Fibroblast of gingiva (primary cell): ENCODE measurements around the gene XAB2.
A peak's percentile ranks its signal among the peaks of the same experiment; 100 is the strongest.

Source experiments
- DNase-seq: peaks from one replicate; pipeline ENCODE4 v3.0.0-alpha.2; 2011; ENCODE audit warnings: low read depth

The XAB2 gene

DNA sequence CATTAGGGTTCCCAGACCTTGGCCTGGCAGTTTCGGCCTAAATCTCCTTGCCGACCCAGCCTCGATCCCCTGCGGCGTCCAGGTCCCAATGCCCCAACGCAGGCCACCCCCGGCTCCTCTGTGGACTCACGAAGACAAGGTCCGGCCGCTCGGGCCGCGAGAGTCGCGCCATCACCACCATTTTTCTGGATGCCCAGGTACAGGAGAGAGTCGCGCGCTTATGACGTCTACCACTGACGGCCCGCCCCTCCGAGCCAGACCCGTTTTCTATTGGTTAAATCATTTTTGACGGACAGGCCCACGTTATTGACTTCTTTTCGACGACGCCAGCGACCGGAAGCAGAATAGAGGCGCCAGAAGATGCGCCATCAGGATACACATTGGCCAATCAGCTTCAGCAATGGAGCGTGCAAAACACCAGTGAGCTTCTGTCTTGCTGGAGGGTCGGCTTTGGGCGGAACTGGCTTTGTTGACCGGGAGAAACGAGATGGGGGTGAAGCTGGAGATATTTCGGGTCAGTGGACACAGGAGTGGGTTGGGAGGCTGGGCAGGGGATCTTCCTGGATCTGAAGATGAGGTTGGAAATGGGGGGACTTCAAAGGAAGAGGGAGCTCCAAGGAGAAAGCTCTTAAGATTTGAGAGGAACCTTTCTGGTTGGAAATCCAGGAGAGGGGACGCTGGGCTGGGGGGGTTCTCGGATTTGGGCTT is at the start of gene XAB2, which contains the start of gene PET100:
Gene XAB2 (minus strand): TSS at position 199 of the 708 bp plus-strand sequence. CDS start 18 bp downstream, at position 181.
Gene PET100 (plus strand): TSS at position 447 of the 708 bp plus-strand sequence. CDS start 41 bp downstream, at position 488.
- DNase-seq = peak; percentile 98

DNA sequence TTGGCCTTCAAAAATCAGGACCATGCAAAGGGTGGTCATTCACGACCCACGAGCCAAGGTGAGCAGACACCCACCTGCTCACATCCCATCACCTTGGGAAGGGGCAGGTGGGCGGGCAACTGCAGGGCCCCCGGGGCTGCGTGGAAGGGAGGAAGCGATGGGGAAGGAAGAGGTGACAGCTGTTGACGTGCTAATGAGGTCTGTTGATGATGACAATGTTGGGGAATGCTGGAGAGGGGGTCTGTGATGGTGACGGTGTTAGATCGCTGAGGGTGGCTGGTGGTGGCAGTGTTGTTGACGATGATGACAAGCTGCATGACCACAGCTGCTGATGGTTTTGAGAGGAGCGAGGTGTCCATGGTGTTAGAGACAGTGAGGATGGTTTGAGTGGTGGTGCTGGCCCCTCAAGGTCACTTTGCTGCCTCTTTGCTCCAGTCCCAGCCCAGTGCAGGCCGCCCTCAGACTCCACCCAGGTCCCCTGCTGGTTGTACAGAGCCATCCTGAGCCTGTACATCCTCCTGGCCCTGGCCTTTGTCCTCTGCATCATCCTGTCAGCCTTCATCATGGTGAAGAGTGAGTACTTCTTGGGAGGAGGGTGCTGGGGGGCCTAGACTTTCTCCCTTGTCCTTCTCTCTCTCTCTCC is 48.4 kb upstream of the XAB2 start:
- no peak for DNase-seq

DNA sequence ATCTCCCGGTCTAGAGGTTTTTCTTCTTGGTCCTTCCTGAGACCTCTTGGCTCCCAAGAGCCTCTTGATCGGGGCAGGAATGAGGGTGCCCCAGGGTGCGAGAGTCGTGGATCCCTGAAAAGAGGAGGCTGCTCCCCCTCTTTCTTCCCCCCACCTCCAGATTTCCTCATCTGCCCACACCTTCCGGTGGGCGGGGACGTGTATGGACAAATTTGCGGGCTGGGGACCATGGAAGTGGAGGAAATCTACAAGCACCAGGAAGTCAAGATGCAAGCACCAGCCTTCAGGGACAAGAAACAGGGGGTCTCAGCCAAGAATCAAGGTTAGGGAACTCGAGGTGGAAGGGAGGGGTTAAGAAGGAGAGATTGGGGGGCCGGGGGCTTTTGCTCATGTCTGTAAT is 47.5 kb upstream of the XAB2 start, which contains the start of gene MCEMP1:
Gene MCEMP1 (plus strand): TSS at position 237 of the 400 bp plus-strand sequence. CDS start 31 bp downstream, at position 268.
- DNase-seq = no peak

DNA sequence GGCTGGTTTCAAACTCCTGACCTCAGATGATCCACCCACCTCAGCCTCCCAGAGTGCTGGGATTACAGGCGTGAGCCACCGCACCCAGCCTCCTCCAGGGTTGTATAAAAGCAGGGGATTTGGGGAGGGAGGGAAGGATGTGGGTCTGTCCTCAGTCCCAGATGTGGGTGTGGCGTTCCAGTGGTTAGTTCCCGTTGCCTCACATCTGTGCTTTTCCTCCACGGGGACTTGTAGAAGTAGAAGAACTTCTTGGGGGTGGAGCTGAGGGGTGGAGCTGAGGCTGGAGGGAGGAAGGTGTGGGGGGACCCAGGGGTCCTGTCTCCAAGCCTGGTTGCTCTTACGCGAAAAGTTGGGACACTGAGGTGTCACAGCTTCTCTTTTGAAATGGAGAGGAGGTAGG is 47.0 kb upstream of the XAB2 start:
- no peak for DNase-seq

DNA sequence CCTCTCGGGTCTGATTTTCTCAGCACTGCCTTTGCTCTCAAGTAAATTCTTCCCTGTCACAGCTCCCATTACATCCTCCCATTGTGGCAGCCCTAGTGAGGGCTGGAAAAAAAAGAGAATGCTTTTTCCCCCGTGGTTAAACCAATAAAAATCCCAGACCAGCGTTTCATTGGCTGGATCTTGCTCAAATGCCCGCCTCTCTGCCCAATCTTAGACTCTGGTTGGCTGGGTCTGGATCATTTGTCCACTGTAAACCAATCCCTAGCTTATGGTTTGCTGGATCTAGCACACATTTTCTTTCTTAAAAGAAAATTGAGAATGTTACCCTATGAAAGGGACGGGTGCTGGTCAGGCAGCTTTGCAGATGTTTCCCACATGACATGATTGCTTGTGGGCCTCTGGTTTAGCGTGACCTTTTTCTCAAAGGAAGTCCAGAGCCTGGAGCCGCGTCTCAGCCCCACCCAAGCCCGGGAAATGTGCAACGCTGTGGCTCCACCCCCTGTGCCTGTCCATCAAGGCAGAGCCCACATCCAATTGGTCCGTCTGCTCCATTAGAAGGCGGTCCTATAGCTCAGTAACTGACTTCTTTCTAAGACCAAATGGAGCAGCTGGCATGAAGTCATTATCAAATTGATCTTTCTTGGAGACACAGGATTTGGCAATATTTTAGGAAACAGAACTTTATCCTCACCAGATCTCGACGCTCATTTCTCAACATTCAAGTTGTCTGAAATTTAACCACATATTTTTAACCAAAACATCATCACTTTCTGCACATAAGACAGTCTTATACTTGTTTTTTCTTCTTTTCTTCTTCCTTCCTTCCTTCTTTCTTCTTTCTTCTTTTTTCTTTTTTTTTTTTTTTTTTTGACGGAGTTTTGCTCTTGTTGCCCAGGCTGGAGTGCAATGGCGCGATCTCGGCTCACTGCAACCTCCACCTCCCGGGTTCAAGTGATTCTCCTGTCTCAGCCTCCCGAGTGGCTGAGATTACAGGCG is 45.0 kb upstream of the XAB2 start:
- peak; percentile 88 for DNase-seq

DNA sequence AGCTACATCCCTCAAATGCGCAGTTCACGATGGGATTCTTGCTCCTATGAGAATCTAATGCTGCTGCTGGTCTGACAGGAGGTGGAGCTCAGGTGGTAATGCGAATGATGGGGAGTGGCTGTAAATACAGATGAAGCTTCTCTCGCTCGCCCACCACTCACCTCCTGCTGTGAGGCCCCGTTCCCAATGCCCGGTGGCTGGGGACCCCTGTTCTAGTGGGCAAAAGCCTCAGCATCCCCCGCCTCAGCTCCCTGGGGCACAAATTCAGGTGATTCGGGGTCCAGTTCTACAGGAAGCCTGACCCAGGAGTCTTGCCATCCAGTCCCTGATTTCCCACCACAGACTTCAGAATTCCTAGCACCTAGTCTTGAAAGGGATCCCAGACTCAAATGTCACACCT is 43.2 kb upstream of the XAB2 start:
- DNase-seq = no peak

DNA sequence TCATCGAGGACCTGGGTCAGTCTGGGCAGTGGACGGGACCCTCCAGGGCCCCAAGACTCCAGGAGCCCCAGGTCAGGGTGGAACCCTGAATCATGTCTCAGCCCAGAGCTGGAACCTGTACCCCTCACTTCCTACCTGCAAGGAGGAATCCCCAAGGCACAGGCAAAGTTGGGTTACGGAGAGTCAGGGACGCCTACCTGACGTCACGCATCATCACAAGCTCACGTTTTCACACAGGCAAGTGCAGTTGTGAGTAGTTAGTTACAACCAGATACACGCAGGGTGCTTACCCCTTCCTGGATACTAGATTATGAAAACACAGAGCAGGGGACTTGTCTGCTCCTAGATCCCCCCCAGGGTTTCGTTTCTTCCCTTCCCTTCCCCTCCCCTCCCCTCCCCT is 41.4 kb upstream of the XAB2 start:
- DNase-seq = no peak

DNA sequence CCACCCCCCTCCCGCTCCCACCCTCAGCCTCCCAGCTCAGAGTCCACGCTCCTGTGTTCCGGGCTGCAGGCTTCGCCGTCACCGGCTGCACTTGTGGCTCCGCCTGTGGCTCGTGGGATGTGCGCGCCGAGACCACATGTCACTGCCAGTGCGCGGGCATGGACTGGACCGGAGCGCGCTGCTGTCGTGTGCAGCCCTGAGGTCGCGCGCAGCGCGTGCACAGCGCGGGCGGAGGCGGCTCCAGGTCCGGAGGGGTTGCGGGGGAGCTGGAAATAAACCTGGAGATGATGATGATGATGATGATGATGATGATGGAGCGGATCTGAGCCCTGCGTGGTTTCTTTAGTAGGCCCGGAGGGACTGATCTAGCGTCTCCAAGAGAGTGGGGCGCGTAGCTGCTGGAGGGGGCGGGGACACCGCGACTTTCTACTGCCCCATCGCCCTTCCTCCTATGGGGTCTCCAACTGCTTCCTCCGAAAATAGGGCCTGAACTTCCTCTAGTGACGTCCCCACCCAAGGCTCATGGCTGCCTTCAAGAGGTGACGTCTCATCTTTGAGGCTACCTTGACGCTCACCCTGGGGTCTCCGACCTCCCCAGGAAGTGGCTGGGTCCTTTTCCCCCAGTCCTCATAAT is 40.9 kb upstream of the XAB2 start:
- no peak for DNase-seq

DNA sequence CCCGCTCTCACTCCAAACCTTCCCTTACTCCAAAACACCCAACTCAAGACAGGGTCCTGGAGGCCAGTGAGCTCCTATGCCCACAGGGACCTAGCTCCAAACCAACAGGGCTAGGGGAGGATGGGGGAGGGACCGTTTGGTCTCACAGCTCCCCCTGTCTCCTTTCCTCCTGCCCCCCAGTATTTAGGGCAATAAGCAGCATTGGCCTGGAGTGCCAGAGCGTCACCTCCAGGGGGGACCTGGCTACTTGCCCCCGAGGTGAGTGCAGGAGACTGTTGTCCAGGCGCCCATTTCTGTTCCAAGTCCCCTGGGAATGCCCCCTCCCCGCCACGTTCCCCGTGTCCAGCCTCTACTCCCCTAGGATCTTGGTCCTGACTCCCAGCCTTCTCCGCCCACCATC is 40.3 kb upstream of the XAB2 start:
- no peak for DNase-seq

DNA sequence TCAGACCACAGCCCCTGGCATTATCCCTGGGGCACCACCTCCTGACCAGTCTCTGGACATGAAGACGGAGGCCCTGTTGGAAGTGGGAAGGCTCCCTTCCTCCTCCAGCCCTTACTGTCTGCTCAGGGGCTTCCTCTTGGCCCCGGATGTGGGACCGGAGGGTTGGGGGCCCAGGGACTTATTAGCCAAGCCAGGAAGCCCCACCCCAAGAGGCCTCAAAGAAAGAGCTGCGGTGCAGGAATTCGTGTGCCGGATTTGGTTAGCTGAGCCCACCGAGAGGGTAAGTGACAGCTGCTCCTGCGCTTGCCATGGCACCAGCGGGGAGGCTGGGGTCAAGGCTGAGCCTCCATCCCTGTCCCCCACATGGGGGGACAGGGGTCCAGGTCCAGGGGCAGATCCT is 39.5 kb upstream of the XAB2 start, which contains the start of gene RETN:
Gene RETN (plus strand): TSS at position 208 of the 400 bp plus-strand sequence. CDS start 278 bp downstream, outside the sequence.
- no peak for DNase-seq

DNA sequence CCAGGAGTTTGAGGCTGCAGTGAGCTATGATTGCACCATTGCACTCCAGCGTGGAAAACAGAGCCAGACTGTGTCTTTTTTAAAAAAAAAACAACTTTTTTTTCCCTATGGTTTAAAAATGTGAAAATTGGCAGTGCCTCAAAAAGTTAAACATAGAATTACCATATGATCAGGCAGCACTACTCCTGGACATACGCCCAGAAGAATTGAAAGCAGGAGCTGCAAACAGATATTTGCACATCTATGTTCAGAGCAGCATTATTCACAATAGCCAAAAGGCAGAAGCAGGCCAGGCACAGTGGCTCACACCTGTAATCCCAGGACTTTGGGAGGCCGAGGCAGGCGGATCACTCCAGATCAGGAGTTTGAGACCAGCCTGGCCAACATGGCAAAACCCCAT is 35.7 kb upstream of the XAB2 start:
- peak; percentile 87 for DNase-seq

DNA sequence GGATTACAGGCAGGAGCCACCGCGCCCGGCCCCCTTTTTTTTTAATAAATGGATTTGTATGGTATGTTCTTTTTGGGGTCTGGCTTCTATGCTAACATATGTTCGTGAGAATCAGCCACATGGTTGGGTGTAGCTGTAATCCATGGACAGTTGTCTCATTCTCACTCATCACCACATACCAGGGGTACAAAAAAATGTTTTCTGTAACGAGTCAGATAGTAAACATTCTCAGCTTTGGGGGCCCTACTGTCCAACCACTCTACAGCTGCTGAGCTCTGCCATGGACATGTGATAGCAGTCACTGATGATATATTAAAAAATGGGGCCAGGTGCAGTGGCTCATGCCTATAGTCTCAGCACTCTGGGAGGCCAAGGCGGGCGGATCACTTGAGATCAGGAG is 34.4 kb upstream of the XAB2 start:
- DNase-seq = no peak

DNA sequence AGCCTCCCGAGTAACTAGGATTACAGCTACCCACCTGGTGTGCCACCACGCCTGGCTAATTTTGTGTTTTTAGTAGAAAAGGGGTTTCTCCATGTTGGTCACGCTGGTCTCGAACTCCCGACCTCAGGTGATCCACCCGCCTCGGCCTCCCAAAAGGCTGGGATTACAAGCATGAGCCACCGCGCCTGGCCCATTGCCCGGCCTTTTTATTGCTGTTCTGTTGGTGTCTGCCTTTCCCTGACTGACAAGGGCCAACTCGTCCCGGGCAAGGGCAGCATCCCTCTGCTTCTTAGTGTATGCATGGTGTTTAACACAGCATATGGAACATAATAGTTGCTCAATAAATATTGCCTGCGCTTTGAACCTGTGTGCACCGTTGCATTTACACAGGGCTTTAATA is 33.3 kb upstream of the XAB2 start:
- DNase-seq = no peak

DNA sequence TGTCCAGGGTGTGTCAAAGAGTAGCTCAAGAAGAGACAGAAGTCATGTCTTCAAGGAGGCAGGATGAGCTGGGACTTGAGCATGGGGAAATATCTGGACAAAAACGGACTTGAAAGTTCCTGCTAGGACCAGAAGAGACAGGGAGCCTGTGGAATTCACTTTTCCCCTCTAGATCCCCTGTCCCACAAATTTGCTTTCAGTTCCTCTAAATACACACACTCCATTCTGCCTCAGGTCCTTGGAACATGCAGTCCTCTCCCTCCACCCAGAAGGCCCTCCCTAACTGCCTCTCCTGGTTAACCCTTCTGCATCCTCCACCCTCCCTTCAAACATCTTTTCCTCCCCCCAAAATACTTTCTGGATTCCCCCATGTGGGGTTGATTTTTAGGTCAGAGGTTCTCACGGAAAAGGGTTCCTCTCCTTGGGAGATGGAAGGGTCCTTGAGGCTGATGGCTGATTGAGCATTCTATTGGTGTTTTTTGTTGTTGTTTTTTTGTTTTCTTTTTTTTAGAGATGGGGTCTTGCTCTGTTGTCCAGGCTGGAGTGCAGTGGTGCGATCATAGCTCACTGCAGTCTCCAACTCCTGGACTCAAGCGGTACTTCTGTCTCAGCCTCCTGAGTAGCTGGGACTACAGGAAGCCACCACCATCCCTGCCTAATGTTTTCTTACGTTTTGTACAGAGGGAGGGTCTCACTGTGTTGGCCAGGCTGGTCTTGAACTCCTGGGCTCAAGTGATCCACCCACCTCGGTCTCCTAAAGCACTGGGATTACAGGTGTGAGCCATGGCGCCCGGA is 32.6 kb upstream of the XAB2 start:
- DNase-seq = no peak

DNA sequence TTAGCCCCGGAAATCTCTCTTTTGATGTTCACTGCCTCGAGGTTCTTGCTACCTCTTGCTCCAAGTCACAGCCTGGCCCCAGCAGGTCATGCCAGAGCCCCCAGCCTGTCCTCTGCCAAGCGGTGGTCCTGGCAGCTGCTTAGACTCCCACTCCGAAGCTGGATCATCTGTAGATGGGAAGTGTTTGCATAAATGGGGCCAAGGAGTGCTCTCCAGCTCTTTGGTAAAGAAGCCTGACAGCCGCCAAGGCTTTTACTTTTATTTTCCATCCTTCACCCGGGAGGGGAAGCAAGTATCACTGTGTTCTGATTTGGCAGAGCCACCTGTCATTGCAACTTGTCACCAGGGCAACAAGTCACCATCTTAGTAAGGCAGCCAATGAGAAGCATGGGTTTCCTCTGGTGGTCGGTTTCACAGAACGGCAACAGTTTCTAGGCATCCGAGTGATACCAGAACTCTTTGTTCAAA is 28.9 kb upstream of the XAB2 start:
- DNase-seq = no peak

DNA sequence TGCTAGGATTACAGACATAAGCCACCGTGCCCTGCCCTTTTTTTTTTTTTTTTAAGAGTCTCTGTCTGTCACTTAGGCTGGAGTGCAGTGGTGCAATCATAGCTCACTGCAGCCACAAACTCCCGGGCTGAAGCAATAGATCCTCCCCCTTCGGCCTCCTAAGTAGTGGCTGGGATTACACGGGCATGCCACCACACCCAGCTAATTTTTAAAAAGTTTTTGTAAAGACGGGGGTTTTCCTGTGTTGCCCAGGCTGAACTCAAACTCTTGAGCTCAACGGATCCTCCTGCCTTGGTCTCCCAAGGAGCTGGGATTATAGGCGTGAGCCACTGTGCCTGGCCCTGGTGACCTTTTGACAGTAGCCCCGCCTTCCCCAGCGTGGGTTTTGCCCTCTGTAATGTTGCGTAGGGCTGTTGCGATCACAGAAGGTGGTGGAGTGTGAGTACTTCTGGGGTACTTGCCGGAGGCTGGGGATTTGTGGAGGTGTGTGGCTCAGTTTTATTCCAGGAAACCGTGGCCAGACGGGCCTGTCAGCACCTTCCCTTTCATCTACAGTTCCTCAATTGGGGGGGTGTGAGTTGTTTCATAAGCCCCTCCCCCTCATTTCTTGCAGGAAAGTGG is 27.9 kb upstream of the XAB2 start:
- peak; percentile 39 for DNase-seq

DNA sequence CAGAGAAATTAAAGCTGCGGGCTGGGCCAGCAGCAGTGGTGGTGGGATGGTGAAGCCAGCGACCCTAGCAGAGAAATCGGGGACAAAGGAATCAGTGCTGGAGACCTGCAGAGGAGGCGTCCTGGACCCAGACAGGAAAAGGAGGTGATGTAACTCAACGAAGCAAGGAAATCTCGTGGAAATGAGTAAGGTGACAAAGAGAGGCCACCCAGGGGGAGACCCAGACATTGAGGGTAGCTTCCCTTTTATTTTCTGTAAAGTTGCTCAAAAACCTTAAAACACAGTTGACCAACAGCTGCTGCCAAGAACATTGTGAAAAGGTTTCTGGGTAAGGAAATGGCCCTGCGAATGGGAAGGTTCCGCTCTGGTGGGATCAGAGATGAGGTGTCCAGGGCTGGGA is 26.2 kb upstream of the XAB2 start:
- no peak for DNase-seq

DNA sequence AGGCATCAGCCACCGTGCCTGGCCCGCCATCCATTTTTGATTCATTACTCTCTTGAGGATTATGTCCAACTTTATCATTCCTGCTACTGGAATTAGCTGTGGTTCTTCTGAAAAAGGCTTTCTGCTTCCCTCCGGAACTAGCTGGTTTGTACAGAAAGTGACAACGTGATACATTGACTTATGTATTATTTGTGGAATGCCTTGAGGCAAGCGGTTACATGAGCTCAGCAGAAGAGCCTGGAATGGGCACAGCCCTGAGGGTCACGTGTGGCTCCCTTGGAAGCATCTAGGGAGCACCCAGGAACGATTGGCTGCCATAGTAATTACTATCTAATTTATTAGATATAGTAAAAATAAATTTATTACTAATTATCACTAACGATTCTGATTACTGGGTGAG is 25.1 kb upstream of the XAB2 start:
- DNase-seq = no peak

DNA sequence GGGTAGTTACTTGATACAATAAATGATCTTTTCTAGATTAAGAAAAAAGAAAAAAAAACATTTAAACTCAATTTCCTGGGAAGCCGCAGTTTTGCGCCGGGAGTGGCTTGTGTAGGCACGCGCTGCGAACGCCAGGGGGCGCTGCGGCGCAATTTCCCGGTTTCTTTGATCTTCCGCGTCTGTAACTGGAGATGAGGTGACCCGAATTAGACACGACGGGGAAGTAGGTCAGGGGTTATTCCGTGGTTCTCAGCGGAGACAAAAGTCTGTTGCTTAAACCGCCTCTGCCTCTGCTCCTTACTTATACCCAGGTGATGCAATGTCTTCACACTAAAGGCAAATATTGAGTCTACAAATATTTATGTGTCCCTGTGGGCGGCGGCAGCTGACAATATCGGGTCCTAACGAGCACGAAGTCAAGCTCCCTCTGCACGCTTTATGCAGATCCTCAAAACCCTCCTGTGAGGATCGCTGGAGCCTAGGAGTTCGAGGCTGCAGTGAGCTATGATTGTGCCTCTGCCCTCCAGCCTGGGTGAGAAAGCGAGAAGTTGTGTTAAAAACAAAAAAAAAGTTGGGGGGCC is 22.8 kb upstream of the XAB2 start:
- peak; percentile 83 for DNase-seq

DNA sequence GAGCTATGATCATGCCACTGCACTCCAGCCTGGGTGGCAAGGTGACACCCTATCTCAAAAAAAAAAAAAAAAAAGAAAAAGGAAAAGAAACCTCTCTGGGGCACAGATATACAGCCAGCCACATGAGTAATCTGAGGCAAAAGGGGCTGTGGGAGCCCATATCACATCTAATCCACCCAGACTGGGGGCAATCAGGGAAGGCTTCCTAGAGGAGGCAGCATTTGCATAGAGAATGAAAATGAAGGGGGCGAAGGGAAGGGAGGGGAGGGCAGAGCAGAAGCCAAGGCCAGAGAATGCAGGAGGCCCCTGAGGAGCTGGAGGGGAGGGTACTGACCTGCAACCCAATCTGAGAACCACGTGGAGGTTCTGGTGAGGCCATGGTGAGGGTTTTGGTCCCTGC is 20.8 kb upstream of the XAB2 start:
- DNase-seq = no peak
